SJSA1 (cell line): Measurements from ENCODE around the gene CKS1B. TPM values are rescaled to one million over a fixed set of nuclear protein-coding genes. Genes with fewer than 3 reads are reported as not detected.

Experiments
- DNase-seq, 2 experiments: peaks; one replicate each; pipeline ENCODE4 v3.0.0-alpha.2; 2015 to 2020; ENCODE audit warnings: low spot score in 2 of 2, low read depth in 1 of 2
- H3K27ac ChIP-seq: fragments of 250-450 bp; sonication (Bioruptor Pico); 2 replicates; pipeline ENCODE4 v1.5.1; 2020; ENCODE audit warnings: mild to moderate bottlenecking, moderate library complexity
- H3K27me3 ChIP-seq: fragments of 250-450 bp; sonication (Bioruptor Pico); replicated peaks from 2 replicates; pipeline ENCODE4 v1.5.1; 2020; ENCODE audit warnings: mild to moderate bottlenecking, moderate library complexity
- H3K36me3 ChIP-seq: fragments of 250-450 bp; sonication (Bioruptor Pico); 2 replicates; pipeline ENCODE4 v1.5.1; 2020; ENCODE audit warnings: mild to moderate bottlenecking
- H3K4me1 ChIP-seq: fragments of 250-450 bp; sonication (Bioruptor Pico); replicated peaks from 2 replicates; pipeline ENCODE4 v1.6.1; 2021; ENCODE audit warnings: mild to moderate bottlenecking
- H3K4me3 ChIP-seq: fragments of 250-450 bp; sonication (Bioruptor Pico); 2 replicates; pipeline ENCODE4 v1.5.1; 2020; ENCODE audit warnings: mild to moderate bottlenecking
- H3K9me3 ChIP-seq: fragments of 250-450 bp; sonication (Bioruptor Pico); replicated peaks from 2 replicates; pipeline ENCODE4 v1.5.1; 2020; ENCODE audit warnings: mild to moderate bottlenecking
- total RNA-seq: library from RNA; depleted of rRNA; stranded (reverse); fragments of >200 nt; shearing (Covaris generic); gene quantifications from 2 replicates; pipeline ENCODE4 v1.2.3, GENCODE V29; 2014

The CKS1B gene
- total RNA-seq, 1 experiment from 2014 or later: 290 TPM

DNA sequence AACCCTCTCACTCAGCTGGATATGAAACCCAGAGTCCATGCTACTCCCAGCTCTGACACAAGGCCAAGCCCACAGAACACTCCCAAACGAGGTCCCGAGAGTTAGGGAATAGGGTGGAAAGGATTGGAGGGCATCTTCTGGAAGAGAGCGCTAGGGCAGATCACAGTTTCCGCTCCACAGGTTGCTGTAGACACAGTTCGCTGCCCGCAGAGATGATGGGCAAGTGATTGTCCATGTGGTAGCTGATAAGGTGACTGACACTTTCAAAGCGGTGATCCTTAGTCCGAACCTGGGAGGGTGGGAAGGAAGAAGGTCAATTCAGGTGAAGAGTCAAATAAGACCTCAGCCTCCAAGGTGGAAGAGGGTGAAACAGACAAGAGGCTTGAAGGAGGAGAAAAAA, 10.8 kb upstream of the CKS1B start:
- Histone ChIP-seq H3K4me3 (no peak overlapping the region), H3K36me3 (peaks cover 88% of the 10 kb centered on the region), H3K27ac (no peak overlapping the region), H3K9me3 (peaks cover 6% of the 10 kb centered on the region), H3K4me1 (peaks cover 23% of the 10 kb centered on the region), H3K27me3 (no peaks in the 10 kb centered on the region)
- no peak for DNase-seq

DNA sequence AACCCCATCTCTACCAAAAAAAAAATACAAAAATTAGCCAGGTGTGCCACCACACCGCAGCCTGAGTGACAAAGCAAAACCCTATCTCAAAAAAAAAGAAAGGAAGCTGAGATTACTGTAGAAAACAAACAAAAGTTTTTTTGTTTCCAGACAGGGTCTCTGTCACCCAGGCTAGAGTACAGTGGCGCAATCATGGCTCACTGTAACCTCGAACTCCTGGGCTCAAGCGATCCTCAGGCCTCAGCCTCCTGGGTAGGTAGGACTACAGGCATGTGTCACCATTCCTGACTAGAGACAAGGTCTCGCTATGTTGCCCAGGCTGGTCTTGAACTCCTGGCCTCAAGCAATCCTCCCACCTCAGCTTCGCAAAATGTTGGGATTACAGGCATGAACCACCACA, 10.1 kb upstream of the CKS1B start:
- no peak overlapping the region for H3K27ac ChIP-seq
- H3K27me3 ChIP-seq: no peaks in the 10 kb centered on the region
- H3K36me3 ChIP-seq: peaks cover 88% of the 10 kb centered on the region
- H3K4me1 ChIP-seq: peaks cover 29% of the 10 kb centered on the region
- H3K9me3 ChIP-seq: peaks cover 6% of the 10 kb centered on the region
- no peak for DNase-seq
- H3K4me3 ChIP-seq: no peak overlapping the region

DNA sequence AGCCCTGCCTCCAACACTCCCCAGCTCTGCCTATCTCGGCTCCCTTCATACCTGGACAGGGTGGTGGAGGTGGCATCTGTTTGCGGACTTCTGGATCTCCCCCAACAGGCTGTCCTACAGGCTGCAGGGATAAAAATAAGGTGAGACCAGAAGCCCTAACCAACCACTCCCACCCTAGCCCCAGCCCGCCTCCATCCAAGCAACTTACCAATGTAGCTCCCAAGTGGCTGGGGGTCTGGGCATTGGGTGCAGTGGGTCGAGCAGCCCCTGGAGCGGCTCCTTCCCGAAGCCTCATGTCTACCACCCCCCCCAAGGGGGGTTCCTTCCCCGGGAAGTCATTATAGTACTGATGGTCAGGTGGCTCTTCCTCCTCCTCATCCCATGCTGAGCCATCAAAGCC, 8.4 kb upstream of the CKS1B start:
- no peak for DNase-seq
- Histone ChIP-seq H3K9me3 (peaks cover 6% of the 10 kb centered on the region), H3K4me3 (no peak overlapping the region), H3K27ac (no peak overlapping the region), H3K4me1 (peaks cover 40% of the 10 kb centered on the region), H3K27me3 (no peaks in the 10 kb centered on the region), H3K36me3 (peaks cover 88% of the 10 kb centered on the region)

DNA sequence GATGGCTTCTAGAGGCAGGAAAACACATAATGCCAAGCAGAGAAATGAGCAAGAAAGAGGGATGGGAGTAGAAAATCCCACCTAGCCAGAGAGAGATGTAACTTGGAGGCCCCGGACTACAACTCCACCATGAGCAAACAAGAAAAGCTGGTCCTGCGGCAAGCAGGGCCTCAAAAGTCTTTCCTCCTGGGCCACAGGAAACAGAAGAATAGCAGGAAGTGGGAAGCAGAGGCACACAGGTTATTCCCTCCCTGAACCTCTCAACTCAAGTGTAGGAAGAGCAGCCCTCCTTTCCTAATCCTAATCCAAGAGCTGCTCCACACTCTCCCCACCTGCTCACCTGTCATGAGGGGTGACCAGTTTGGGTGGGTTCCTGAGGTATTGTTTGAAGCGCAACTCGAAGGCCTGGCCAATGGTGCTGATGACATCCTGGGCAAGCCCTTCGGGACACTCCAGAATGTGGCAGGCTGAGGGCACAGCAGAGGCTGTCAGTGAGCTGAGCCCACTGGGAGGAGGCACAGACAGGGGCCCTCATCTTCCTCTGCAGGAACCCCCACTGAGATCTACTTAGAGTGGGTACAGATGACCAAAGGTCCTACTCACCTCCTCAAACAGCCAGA, 7.0 kb upstream of the CKS1B start:
- H3K4me1 ChIP-seq: peaks cover 42% of the 10 kb centered on the region
- H3K27me3 ChIP-seq: no peaks in the 10 kb centered on the region
- no peak overlapping the region for H3K4me3 ChIP-seq
- no peaks in the 10 kb centered on the region for H3K9me3 ChIP-seq
- DNase-seq: no peak
- H3K36me3 ChIP-seq: peaks cover 79% of the 10 kb centered on the region
- no peak overlapping the region for H3K27ac ChIP-seq

DNA sequence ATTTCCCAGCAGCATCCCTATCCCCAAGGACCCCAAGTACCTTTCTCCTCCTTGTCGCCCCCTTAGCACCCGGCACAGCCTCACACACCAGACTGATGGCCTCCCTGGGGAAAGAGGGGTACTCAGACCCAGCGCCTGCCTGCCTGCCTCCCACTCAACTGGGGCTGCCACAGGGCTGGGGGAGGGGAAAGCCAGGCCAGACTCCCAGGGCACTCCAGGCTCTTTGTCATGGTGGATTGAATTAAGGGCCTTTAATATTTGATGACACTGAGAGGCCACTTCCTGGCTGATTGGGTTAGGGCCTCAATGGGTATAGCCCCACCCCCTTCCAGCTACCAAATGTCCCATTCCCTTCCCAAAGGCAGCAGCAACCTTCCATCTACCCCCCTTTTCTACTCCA, 5.8 kb upstream of the CKS1B start:
- no peak for DNase-seq
- no peak overlapping the region for H3K4me3 ChIP-seq
- H3K27me3 ChIP-seq: no peaks in the 10 kb centered on the region
- no peaks in the 10 kb centered on the region for H3K9me3 ChIP-seq
- peaks cover 43% of the 10 kb centered on the region for H3K4me1 ChIP-seq
- no peak overlapping the region for H3K27ac ChIP-seq
- peaks cover 66% of the 10 kb centered on the region for H3K36me3 ChIP-seq

DNA sequence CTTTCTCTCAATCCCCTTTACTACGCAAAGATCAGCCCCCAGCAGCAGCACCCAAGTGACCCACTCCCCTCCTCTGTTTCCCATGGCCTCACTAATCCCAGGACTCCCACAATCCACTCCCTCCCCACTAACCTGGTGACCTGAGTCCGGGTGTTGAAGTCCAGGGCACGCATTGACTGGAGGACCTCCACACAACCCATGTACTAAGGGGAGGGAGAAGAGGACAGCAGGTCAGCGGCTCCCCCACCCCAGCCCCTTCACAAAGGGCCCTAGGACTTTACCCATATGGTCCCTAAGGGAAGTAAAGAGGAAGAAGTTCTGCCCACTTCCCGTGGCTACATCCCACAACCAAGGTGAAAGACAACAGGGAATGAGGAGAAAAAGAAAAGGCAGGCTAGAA, 5.2 kb upstream of the CKS1B start:
- H3K36me3 ChIP-seq: peaks cover 61% of the 10 kb centered on the region
- peaks cover 43% of the 10 kb centered on the region for H3K4me1 ChIP-seq

DNA sequence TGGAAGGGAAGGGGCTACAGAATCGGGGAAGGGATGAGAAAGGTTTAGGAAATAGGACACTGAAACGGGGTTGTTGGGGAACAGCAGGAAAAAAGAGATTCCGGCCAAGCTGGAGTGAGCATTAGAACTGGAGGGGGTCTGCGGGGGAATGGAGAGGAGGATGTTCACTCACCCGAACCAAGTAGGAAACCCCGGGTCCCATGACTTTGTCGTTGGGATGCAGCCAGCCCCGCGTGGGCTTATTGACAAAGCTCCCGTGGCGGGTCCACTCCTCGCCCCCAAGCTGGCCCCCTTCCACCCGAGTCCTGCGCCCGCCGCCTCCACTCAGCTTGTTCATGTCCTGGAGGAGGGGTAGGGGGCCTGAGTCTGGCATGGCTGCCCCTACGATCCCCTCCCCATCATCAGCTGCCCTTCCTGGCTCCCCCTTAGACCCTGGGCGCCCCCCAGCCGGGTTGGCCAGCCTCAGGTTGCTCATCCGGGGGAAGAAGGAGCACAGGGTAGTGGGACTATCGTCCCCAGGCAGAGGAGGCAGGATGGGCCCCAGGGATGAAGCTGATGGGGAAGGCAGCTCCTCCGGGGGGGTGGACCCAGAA, 4.5 kb upstream of the CKS1B start:
- DNase-seq: no peak
- no peaks in the 10 kb centered on the region for H3K9me3 ChIP-seq
- H3K4me3 ChIP-seq: peak overlapping the region; percentile 33
- peaks cover 43% of the 10 kb centered on the region for H3K4me1 ChIP-seq
- peak overlapping the region; percentile 97 for H3K27ac ChIP-seq
- H3K36me3 ChIP-seq: peaks cover 54% of the 10 kb centered on the region
- no peaks in the 10 kb centered on the region for H3K27me3 ChIP-seq

More for the DNA sequence above, 5.2 kb upstream of the CKS1B start:
- H3K27ac ChIP-seq: no peak overlapping the region
- no peaks in the 10 kb centered on the region for H3K27me3 ChIP-seq
- no peak for DNase-seq
- H3K9me3 ChIP-seq: no peaks in the 10 kb centered on the region
- H3K4me3 ChIP-seq: peak overlapping the region; percentile 33

DNA sequence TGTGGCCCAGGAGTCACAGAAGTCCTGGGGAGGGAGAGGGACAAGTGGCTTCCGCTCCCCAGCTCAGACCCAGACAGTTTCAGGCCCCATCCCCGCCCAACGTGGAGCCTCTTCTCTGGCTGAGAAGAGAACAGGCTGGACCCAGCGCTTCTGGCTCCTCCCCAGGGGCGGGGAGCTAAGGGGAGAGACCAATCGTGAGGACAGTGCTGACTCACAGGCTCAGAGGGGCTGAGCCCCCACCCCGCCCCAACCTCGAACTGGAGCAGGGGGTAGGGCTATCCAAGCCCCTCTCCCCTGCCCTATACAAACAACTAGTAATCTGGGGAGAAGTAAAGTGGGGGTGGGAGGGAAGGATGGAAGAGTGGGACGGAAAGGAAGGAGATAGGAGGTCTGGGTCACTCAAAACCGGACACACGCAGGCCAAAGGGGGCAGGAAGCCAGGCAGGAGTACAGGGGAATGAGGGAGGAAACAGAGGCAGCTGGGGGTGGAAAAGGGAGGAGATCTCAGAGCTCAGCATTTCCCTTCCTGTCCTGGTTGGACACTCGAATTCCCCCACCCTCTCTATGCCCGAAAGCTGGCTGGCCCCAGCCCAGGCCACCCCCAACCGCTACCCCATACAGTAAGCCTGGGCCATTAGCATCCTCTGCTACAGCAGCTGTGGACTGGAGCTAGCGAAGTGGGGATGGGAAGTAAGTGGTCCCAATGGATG, 3.7 kb upstream of the CKS1B start, which contains the start of gene SHC1:
Gene SHC1 (minus strand): TSS at position 117 of the 710 bp plus-strand sequence. CDS start 221 bp downstream, outside the sequence.
- Histone ChIP-seq H3K4me3 (peak within 1 kb of the TSS; percentile 33), H3K27ac (peak within 1 kb of the TSS; percentile 97), H3K36me3 (peaks cover 54% of the 10 kb centered on the region), H3K27me3 (no peaks in the 10 kb centered on the region), H3K4me1 (peaks cover 43% of the 10 kb centered on the region), H3K9me3 (no peaks in the 10 kb centered on the region)
- DNase-seq: peak; percentile 95 to 97

DNA sequence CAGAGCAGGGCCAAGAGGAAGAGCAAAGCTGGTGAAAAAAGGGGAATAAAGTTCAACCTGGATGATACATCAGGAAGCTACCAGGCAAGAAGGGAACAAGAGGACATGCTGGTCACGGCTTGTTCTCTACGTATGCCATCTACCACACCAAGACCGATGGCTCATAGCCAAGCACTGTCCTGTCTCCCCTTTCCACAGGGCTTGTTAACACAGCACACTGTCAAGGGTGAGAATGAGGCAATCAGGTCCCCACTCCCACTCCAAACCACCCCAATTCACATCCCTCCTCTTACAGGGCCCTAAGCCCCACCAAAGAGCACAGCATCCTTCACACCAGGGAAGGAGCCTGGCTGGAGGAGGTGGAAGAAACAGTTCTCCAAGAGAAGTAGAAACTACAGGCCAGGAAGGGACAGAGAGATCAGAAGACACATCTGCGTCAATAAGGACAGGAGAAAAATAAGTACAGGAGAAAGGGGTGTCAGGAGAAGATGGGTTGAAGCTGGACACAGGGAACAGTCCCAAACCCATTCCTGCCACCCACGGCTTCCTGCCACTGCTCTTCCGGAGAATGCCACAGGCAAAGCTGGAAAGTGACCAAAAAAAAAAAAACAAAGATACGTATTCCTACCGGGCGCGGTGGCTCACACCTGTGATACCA, 3.0 kb upstream of the CKS1B start:
- Histone ChIP-seq H3K4me3 (no peak overlapping the region; the same call in 1 of the 2 replicates), H3K4me1 (peaks cover 49% of the 10 kb centered on the region), H3K36me3 (peaks cover 54% of the 10 kb centered on the region)

DNA sequence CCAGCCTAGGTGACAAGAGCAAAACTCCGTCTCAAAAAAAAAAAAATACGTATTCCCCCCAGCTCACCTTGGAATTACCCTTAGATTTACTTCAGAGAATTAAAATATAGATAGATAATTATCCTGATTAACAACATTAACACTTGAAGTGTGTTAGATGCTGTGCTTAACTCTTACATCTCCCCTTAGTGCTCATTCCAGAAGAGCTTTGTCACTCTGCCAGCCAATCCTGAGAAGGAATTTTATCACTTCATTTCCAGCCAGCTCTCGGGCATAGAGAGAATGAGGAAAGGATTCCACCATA, 2.3 kb upstream of the CKS1B start:
- Histone ChIP-seq H3K4me1 (peaks cover 52% of the 10 kb centered on the region), H3K9me3 (no peaks in the 10 kb centered on the region), H3K27me3 (no peaks in the 10 kb centered on the region), H3K27ac (peak overlapping the region; percentile 97), H3K36me3 (peaks cover 50% of the 10 kb centered on the region), H3K4me3 (peak overlapping the region; percentile 19)
- DNase-seq: no peak

More for the DNA sequence above, 3.0 kb upstream of the CKS1B start:
- Histone ChIP-seq H3K27ac (peak overlapping the region; percentile 97), H3K9me3 (no peaks in the 10 kb centered on the region), H3K27me3 (no peaks in the 10 kb centered on the region)
- peak in 1 of 2 experiments; percentile 58 for DNase-seq

DNA sequence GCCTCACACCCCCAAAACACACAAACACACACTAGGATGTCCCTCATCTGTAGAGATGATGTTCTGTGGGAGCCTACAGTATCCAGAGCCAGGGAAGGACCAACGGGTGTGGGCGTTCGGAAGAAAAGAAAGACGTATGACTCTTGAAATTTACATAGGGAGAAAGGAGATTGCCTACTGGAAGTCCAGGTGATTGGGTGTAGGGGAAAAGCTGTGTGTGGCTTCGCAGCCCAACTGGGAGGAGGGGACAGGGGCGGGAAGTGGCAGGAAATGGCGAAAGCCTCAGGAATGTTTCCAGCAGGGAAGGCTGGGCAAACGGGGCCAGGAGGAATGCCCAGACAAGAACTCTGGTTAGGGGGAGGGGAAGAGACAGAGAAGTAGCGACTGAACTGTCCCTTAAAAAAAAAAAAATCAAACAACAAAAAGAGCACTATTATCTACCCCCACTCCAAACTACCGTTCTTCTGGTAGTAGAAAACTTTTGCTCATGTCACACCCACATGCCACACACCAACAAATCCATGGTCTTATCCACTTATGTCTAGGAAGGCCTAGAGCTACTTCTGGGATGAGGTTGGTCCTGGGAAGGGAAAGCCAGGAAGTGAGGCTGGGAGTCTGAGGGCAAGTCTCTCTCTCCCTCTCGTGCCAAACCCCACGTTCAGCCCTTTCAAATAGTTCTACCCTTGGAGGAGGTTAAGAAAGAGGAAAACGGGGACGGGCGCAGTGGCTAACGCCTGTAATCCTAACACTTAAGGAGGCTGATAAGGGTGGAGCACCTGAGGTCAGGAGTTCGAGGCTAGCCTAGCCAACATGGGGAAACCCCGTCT, 1.8 kb upstream of the CKS1B start:
- peak; percentile 98 to 99 for DNase-seq
- Histone ChIP-seq H3K36me3 (peaks cover 50% of the 10 kb centered on the region), H3K27me3 (no peaks in the 10 kb centered on the region), H3K9me3 (no peaks in the 10 kb centered on the region), H3K27ac (peak overlapping the region; percentile 97), H3K4me3 (peak overlapping the region; percentile 53), H3K4me1 (peaks cover 52% of the 10 kb centered on the region)

DNA sequence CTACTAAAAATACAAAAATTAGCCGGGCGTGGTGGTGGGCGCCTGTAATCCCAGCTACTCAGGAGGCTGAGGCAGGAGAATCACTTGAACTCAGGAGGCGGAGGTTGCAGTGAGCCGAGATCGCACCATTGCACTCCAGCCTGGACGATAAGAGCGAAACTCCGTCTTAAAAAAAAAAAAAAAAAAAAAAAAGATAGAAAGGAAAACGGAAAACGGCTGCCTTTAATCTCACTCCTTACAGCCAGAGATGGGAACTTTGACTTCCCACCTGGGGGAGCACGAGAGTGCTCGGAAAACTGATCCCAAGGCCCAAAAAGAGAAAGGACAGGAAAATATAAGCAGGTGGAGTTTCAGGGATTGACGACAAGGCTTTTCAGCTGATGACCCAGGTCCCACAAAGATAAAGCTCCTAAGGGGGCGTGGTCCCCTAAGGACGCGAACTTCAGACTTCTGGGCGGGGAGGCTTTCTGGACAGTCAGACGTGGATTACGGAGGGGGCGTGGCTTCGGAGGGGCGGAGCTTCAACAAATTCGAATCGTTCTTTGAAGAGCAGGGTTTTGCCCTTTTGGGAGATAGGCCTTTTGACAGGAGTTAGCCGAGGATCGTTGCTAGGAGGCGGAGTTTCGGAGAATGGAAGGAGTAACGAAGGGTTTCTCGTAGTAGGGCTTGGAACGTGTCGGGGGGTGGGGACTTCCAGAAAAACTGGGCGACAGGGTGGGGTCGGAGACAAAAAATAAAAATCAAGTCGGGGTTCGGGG, 958 bp upstream of the CKS1B start:
- peaks cover 52% of the 10 kb centered on the region for H3K4me1 ChIP-seq
- H3K36me3 ChIP-seq: peaks cover 50% of the 10 kb centered on the region
- H3K9me3 ChIP-seq: no peaks in the 10 kb centered on the region
- peak; percentile 98 to 99 for DNase-seq
- H3K4me3 ChIP-seq: peak overlapping the region; percentile 53
- H3K27me3 ChIP-seq: no peaks in the 10 kb centered on the region
- peak overlapping the region; percentile 97 for H3K27ac ChIP-seq
